A549 (cell line): ENCODE measurements around the gene EXOC4. TPM values are rescaled to one million over a fixed set of nuclear protein-coding genes. Genes with fewer than 3 reads are reported as not detected.

Source experiments
- ATAC-seq, 2 experiments: fragments of 200-7000 bp in 1 of 2; fragments of >200 bp in 1 of 2; cut with Nextera tagmentation in 1 of 2; cut with Tn5 transposase in 1 of 2; 3 replicates each; pipeline versions ENCODE4 v1.8.0 to v1.9.1; 2018 to 2020; ENCODE audit warnings: mild to moderate bottlenecking in 1 of 2, moderate library complexity in 1 of 2
- CTCF ChIA-PET: fragments of 300-600 bp; sonication (Branson Sonifier 250); formaldehyde crosslinking; extraction: SDS; loops from one replicate; lab custom pipeline; 2021; ENCODE audit warnings: antibody characterized with exemption, inconsistent platforms; lab: Yijun Ruan, JAX
- POLR2A ChIA-PET: fragments of 350-600 bp; formaldehyde crosslinking; extraction: SDS; loops from one replicate; lab custom pipeline; 2021; ENCODE audit warnings: antibody characterized with exemption, inconsistent platforms; lab: Yijun Ruan, JAX
- DNase-seq, 2 experiments: peaks; one replicate each; pipeline versions ENCODE4 v3.0.0 to v3.0.0-alpha.2; 2011 to 2016; ENCODE audit warnings: low read depth in 1 of 2, low spot score in 1 of 2
- FAIRE-seq: peaks from 2 replicates; lab custom pipeline; 2011; peaks lifted over from hg19 to GRCh38; lab: Jason Lieb, UNC
- H3K27ac ChIP-seq, 2 experiments: fragments of >200 bp; sonication (Bioruptor Twin); formaldehyde crosslinking; 3 replicates each; pipeline ENCODE4 v1.5.1; 2016 to 2017
- H3K4me1 ChIP-seq: fragments of >200 bp; sonication (Bioruptor Twin); formaldehyde crosslinking; 3 replicates; pipeline ENCODE4 v1.6.1; 2016
- H3K4me2 ChIP-seq: fragments of >200 bp; sonication (Bioruptor Twin); formaldehyde crosslinking; 3 replicates; pipeline ENCODE4 v1.6.1; 2016
- H3K4me3 ChIP-seq: fragments of >200 bp; sonication (Bioruptor Twin); formaldehyde crosslinking; 3 replicates; pipeline ENCODE4 v1.5.1; 2016
- H3K9me3 ChIP-seq: fragments of >200 bp; sonication (Bioruptor Twin); formaldehyde crosslinking; 3 replicates; pipeline ENCODE4 v1.6.1; 2016
- BHLHE40 ChIP-seq: IDR thresholded peaks from 2 replicates; pipeline ENCODE4 v1.6.1; 2012; ENCODE audit warnings: low read depth, low read length, inconsistent platforms
- CEBPB ChIP-seq, 2 experiments: fragments of >200 bp in 1 of 2; sonication (Bioruptor Twin) in 1 of 2; formaldehyde crosslinking in 1 of 2; IDR thresholded peaks; 2 replicates each; pipeline ENCODE4 v1.6.1; 2012 to 2016
- E2F6 ChIP-seq: IDR thresholded peaks from 2 replicates; pipeline ENCODE4 v1.6.1; 2012; ENCODE audit warnings: low read depth, borderline replicate concordance
- EHF ChIP-seq: fragments of 250-450 bp; sonication (Bioruptor Pico); IDR thresholded peaks from 2 replicates; pipeline ENCODE4 v1.5.0; 2020; ENCODE audit warnings: mild to moderate bottlenecking
- EHMT2 ChIP-seq: fragments of 200-600 bp; sonication (generic); IDR thresholded peaks from 2 replicates; pipeline ENCODE4 v1.6.1; 2016; ENCODE audit warnings: antibody characterized with exemption, low read depth, mild to moderate bottlenecking, moderate library complexity
- FOSB ChIP-seq: fragments of 250-450 bp; sonication (Bioruptor Pico); IDR thresholded peaks from 2 replicates; pipeline ENCODE4 v1.5.0; 2020; ENCODE audit warnings: mild to moderate bottlenecking, moderate library complexity
- FOSL2 ChIP-seq, 2 experiments: fragments of 450-650 bp in 1 of 2; fragments of >200 bp in 1 of 2; sonication (Bioruptor Twin) in 1 of 2; formaldehyde crosslinking; IDR thresholded peaks; 2 replicates each; pipeline versions ENCODE4 v1.5.0 to v1.6.1; 2016 to 2020; ENCODE audit warnings: mild to moderate bottlenecking in 1 of 2, moderate library complexity in 1 of 2
- HDAC2 ChIP-seq: fragments of 200-600 bp; sonication (generic); IDR thresholded peaks from 2 replicates; pipeline ENCODE4 v1.6.1; 2016
- JUNB ChIP-seq: fragments of >200 bp; sonication (Bioruptor Twin); formaldehyde crosslinking; IDR thresholded peaks from 2 replicates; pipeline ENCODE4 v1.6.1; 2016
- KDM5A ChIP-seq: fragments of 200-600 bp; sonication (generic); IDR thresholded peaks from 2 replicates; pipeline ENCODE4 v1.6.1; 2016; ENCODE audit warnings: antibody characterized with exemption, mild to moderate bottlenecking
- MAZ ChIP-seq: fragments of 150-350 bp; IDR thresholded peaks from 2 replicates; pipeline ENCODE4 v1.6.1; 2014; ENCODE audit warnings: antibody characterized with exemption, low read depth, low read length, borderline replicate concordance
- NFE2L2 ChIP-seq: fragments of 150-350 bp; conservative IDR thresholded peaks from 2 replicates; pipeline ENCODE4 v1.6.1; 2014; ENCODE audit warnings: low read length
- NR3C1 ChIP-seq: fragments of >200 bp; sonication (Bioruptor Twin); formaldehyde crosslinking; IDR thresholded peaks from 3 replicates; pipeline ENCODE4 v1.6.1; 2017
- PHF8 ChIP-seq: fragments of 200-600 bp; sonication (generic); IDR thresholded peaks from 2 replicates; pipeline ENCODE4 v1.6.1; 2016; ENCODE audit warnings: low read depth, mild to moderate bottlenecking, antibody characterized with exemption, moderate library complexity, borderline replicate concordance
- POLR2A ChIP-seq: IDR thresholded peaks from 2 replicates; pipeline ENCODE4 v1.6.1; 2012; ENCODE audit warnings: mild to moderate bottlenecking, low read length
- RCOR1 ChIP-seq: fragments of 150-350 bp; IDR thresholded peaks from 2 replicates; pipeline ENCODE4 v1.6.1; 2014; ENCODE audit warnings: antibody characterized with exemption, low read length, low read depth
- RFX5 ChIP-seq: fragments of 450-650 bp; IDR thresholded peaks from 2 replicates; pipeline ENCODE4 v1.7.1; 2014; ENCODE audit warnings: antibody characterized with exemption, mild to moderate bottlenecking, moderate library complexity
- SREBF2 ChIP-seq: fragments of 450-650 bp; IDR thresholded peaks from 2 replicates; pipeline ENCODE4 v1.6.1; 2014; ENCODE audit warnings: mild to moderate bottlenecking, moderate library complexity
- ZFP36 ChIP-seq: fragments of 450-650 bp; IDR thresholded peaks from 2 replicates; pipeline ENCODE4 v1.6.1; 2014; ENCODE audit warnings: borderline replicate concordance; ENCODE audit not compliant: partially characterized antibody
- ZNF302 ChIP-seq: fragments of 250-450 bp; sonication (Bioruptor Pico); IDR thresholded peaks from 2 replicates; pipeline ENCODE4 v1.9.0; 2021; ENCODE audit warnings: inconsistent platforms, mild to moderate bottlenecking, moderate library complexity
- ZSCAN20 ChIP-seq: fragments of 250-450 bp; sonication (Bioruptor Pico); IDR thresholded peaks from 2 replicates; pipeline ENCODE4 v1.8.0; 2022; ENCODE audit warnings: mild to moderate bottlenecking, moderate library complexity
- WGBS: methylation state at CpG from one replicate; pipeline ENCODE4 v1.1.6; 2017; ENCODE audit errors: missing lambda C conversion rate; 5-methylcytosine and 5-hydroxymethylcytosine counted together
- polyA plus RNA-seq, 4 experiments: library from polyadenylated mRNA; depleted of rRNA in 3 of 4; stranded (reverse); fragments of >200 nt; fragmentation: RNase III in 1 of 4; extraction: RNeasy Plus Mini Kit Qiagen cat#74134 plus additional on column Dnase treatment in 1 of 4; gene quantifications; 2 replicates in 3 of 4; 3 replicates in 1 of 4; pipeline ENCODE4 v1.2.3, GENCODE V29; 2011 to 2017
- TF ChIP-seq, protein P1 (sequence below): fragments of 250-450 bp; sonication (Bioruptor Pico); IDR thresholded peaks from 2 replicates; pipeline ENCODE4 v1.5.0; 2021; ENCODE audit warnings: mild to moderate bottlenecking, moderate library complexity, borderline replicate concordance
- TF ChIP-seq, protein P2 (sequence below): fragments of >200 bp; sonication (Bioruptor Twin); formaldehyde crosslinking; IDR thresholded peaks from 2 replicates; pipeline ENCODE4 v1.6.1; 2016
- TF ChIP-seq, protein P3 (sequence below): fragments of >200 bp; sonication (Bioruptor Twin); formaldehyde crosslinking; IDR thresholded peaks from 3 replicates; pipeline ENCODE4 v1.6.1; 2016
- TF ChIP-seq, protein P4 (sequence below): IDR thresholded peaks from 2 replicates; pipeline ENCODE4 v1.6.1; 2012
- TF ChIP-seq, protein P5 (sequence below): fragments of >200 bp; sonication (Bioruptor Twin); formaldehyde crosslinking; IDR thresholded peaks from 3 replicates; pipeline ENCODE4 v1.5.1; 2016
- TF ChIP-seq, protein P6 (sequence below): fragments of 250-450 bp; sonication (Bioruptor Pico); IDR thresholded peaks from 2 replicates; pipeline ENCODE4 v1.5.0; 2020; ENCODE audit warnings: low read depth, mild to moderate bottlenecking, moderate library complexity

Gene EXOC4
- polyA plus RNA-seq, 2 of the 4 experiments (the other 2 are of a cell fraction), result 33.4 to 73.1 TPM

GRCh38 chr7:133298080-133298479 is 45.2 kb downstream of the EXOC4 start:
- Histone ChIP-seq H3K4me2 (no peak overlapping the region), H3K4me1 (no peaks in the 10 kb centered on the region), H3K9me3 (no peaks in the 10 kb centered on the region), H3K27ac (no peak overlapping the region), H3K4me3 (no peak overlapping the region)
- TF ChIP-seq RFX5 (no peak), NFE2L2 (no peak), CEBPB (IDR thresholded peaks at IDR 0.05) (no peak), MAZ (no peak), ZSCAN20 (CRISPR knock-in tag) (no peak), KDM5A (no peak), HDAC2 (no peak), E2F6 (no peak), SREBF2 (no peak), BHLHE40 (no peak), NR3C1 (no peak), RCOR1 (no peak), ZFP36 (no peak), EHF (CRISPR knock-in tag) (no peak), FOSL2 (IDR thresholded peaks at IDR 0.05) (no peak), FOSL2 (CRISPR knock-in tag; IDR thresholded peaks at IDR 0.05) (no peak)
- TF ChIP-seq, protein P1, sequence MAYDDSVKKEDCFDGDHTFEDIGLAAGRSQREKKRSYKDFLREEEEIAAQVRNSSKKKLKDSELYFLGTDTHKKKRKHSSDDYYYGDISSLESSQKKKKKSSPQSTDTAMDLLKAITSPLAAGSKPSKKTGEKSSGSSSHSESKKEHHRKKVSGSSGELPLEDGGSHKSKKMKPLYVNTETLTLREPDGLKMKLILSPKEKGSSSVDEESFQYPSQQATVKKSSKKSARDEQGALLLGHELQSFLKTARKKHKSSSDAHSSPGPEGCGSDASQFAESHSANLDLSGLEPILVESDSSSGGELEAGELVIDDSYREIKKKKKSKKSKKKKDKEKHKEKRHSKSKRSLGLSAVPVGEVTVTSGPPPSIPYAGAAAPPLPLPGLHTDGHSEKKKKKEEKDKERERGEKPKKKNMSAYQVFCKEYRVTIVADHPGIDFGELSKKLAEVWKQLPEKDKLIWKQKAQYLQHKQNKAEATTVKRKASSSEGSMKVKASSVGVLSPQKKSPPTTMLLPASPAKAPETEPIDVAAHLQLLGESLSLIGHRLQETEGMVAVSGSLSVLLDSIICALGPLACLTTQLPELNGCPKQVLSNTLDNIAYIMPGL (CRISPR knock-in tag), result no peak
- TF ChIP-seq, protein P2, sequence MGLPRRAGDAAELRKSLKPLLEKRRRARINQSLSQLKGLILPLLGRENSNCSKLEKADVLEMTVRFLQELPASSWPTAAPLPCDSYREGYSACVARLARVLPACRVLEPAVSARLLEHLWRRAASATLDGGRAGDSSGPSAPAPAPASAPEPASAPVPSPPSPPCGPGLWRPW, result no peak
- TF ChIP-seq, protein P3, sequence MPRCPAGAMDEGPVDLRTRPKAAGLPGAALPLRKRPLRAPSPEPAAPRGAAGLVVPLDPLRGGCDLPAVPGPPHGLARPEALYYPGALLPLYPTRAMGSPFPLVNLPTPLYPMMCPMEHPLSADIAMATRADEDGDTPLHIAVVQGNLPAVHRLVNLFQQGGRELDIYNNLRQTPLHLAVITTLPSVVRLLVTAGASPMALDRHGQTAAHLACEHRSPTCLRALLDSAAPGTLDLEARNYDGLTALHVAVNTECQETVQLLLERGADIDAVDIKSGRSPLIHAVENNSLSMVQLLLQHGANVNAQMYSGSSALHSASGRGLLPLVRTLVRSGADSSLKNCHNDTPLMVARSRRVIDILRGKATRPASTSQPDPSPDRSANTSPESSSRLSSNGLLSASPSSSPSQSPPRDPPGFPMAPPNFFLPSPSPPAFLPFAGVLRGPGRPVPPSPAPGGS, result no peak
- TF ChIP-seq, protein P4, sequence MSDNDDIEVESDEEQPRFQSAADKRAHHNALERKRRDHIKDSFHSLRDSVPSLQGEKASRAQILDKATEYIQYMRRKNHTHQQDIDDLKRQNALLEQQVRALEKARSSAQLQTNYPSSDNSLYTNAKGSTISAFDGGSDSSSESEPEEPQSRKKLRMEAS, result no peak
- TF ChIP-seq, protein P5, sequence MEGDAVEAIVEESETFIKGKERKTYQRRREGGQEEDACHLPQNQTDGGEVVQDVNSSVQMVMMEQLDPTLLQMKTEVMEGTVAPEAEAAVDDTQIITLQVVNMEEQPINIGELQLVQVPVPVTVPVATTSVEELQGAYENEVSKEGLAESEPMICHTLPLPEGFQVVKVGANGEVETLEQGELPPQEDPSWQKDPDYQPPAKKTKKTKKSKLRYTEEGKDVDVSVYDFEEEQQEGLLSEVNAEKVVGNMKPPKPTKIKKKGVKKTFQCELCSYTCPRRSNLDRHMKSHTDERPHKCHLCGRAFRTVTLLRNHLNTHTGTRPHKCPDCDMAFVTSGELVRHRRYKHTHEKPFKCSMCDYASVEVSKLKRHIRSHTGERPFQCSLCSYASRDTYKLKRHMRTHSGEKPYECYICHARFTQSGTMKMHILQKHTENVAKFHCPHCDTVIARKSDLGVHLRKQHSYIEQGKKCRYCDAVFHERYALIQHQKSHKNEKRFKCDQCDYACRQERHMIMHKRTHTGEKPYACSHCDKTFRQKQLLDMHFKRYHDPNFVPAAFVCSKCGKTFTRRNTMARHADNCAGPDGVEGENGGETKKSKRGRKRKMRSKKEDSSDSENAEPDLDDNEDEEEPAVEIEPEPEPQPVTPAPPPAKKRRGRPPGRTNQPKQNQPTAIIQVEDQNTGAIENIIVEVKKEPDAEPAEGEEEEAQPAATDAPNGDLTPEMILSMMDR, result no peak
- CTCF ChIA-PET, result interaction anchor here (0.5 to 0.7 kb wide), 3 partner anchors 26 to 1193 kb away, joined by 3 to 7 read pairs (median 3); no protein-coding TSS in a partner anchor
- ATAC-seq (no peak), DNase-seq (no peak), FAIRE-seq (no peak)
- POLR2A ChIA-PET, result no interaction called here
- WGBS, result 92% methylated on average over 5 of the region's 5 CpGs

DNA sequence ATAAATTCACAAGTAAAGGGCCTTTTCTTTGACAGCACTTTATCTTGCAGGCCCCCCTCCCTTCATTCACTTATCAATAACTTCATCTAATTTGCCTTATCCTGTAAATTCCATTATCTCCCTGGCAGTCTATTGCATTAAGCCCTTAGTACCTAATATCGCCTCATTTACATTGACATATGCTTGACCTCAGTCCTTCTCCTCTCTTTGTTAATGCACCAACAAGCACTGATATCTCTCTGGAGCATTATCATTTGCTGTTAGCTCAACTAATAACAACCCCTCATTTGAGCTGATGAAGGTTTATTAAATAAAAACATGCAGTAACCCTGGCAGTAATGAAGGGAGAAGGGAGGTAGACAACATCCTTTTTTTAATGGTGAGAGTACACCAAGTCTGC is 46.8 kb downstream of the EXOC4 start:
- FAIRE-seq, result no peak
- Histone ChIP-seq H3K4me1 (no peaks in the 10 kb centered on the region), H3K9me3 (no peaks in the 10 kb centered on the region), H3K27ac (no peak overlapping the region), H3K4me2 (no peak overlapping the region), H3K4me3 (no peak overlapping the region)
- 97% methylated on average over 1 of the region's 1 CpG for WGBS
- TF ChIP-seq JUNB (no peak), EHMT2 (no peak), HDAC2 (no peak), ZNF302 (CRISPR knock-in tag) (no peak), FOSL2 (IDR thresholded peaks at IDR 0.05) (no peak), FOSL2 (CRISPR knock-in tag; IDR thresholded peaks at IDR 0.05) (no peak), POLR2A (no peak), FOSB (CRISPR knock-in tag) (no peak), PHF8 (no peak), BHLHE40 (no peak)
- TF ChIP-seq, protein P6, sequence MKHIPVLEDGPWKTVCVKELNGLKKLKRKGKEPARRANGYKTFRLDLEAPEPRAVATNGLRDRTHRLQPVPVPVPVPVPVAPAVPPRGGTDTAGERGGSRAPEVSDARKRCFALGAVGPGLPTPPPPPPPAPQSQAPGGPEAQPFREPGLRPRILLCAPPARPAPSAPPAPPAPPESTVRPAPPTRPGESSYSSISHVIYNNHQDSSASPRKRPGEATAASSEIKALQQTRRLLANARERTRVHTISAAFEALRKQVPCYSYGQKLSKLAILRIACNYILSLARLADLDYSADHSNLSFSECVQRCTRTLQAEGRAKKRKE (CRISPR knock-in tag), result no peak
- TF ChIP-seq, protein P3, result no peak
- TF ChIP-seq, protein P1 (CRISPR knock-in tag), result no peak
- DNase-seq, result no peak
- no peak for ATAC-seq
- POLR2A ChIA-PET, result no interaction called here
- CTCF ChIA-PET, result interaction anchor here (1.1 kb wide), 1 partner anchor 11 kb away, joined by 3 read pairs; no protein-coding TSS in a partner anchor
